Measurements from ENCODE around the gene HSPB1. TPM values are rescaled to one million over a fixed set of nuclear protein-coding genes. Genes with fewer than 3 reads are reported as not detected.
A peak's percentile ranks its signal among the peaks of the same experiment; 100 is the strongest.
"Not testable (repeated sequence)": the region's sequence is repeated elsewhere in the genome, so short reads cannot be mapped to it uniquely, and the experiment has no call there.

HSPB1 gene
- total RNA-seq, 1 donor from 2014 or later: 57.5 TPM

DNA sequence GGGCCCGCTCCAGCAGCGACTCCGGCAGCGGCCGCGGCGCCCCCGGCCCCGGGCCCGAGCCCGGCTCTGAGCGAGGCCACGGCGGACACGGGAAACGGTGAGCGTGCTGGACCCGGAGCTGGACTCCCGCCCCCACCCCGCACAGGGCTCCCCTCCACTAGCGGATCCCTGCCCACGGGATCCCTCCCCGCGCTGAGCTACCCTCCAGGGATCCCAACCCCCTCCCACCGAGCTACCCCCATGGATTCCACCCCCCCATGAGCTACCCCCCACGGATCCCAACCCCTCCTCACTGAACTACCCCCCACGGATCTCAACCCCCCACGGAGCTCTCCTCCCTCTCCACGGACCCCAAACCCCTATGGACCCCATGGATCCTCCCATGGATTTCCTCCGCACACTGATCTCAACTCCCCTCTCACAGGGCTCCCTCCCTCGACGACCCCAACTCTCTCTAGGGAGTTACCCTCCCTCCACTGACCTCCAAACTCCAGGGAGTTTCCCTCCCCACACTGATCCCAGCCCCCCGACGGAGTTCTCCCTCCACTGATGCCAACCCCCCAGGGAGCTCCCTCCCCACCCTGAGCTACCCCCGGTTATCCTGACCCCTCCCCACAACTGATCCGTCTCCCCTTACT, 20.6 kb upstream of the HSPB1 start:
- no peak for DNase-seq (ENCODE audit: low spot score)

DNA sequence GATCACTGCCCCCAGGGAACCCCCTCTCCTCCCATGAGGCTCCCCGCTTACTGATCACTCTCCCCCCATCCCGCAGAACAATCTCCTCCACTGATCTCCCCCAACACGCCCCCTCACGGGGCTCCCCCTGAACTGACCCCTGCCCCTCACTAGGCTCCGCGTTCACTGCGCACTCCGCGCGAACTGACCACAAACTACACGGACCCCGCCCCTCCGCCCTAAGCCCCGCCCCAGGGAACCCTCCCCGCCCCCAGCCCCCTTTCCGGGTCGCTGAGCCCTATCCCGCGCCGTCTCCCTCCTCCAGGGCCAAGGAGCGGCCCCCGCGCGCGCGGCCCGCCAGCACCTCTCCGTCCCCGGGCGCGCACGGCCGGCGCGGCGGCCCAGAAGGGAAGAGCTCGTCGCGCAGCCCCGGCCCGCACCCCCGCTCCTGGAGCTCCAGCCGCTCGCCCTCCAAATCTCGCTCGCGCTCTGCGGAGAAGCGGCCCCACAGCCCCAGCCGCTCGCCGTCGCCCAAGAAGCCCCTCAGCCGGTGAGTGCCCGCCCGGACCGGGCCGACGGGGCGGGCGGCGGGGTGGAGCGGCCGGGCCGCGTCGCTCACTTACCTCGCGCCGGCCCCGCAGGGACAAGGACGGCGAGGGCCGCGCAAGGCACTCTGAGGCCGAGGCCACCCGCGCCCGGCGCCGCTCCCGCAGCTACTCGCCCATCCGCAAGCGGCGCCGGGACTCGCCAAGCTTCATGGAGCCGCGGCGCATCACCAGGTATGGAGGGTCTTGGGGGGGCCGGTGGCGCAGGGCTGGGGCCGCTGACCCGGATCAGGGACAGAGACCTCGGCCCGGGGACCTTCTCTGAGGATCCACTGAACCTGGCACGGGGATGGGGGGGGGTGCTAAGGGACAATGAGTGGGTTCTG, 19.9 kb upstream of the HSPB1 start:
- no peak for DNase-seq (ENCODE audit: low spot score)

DNA sequence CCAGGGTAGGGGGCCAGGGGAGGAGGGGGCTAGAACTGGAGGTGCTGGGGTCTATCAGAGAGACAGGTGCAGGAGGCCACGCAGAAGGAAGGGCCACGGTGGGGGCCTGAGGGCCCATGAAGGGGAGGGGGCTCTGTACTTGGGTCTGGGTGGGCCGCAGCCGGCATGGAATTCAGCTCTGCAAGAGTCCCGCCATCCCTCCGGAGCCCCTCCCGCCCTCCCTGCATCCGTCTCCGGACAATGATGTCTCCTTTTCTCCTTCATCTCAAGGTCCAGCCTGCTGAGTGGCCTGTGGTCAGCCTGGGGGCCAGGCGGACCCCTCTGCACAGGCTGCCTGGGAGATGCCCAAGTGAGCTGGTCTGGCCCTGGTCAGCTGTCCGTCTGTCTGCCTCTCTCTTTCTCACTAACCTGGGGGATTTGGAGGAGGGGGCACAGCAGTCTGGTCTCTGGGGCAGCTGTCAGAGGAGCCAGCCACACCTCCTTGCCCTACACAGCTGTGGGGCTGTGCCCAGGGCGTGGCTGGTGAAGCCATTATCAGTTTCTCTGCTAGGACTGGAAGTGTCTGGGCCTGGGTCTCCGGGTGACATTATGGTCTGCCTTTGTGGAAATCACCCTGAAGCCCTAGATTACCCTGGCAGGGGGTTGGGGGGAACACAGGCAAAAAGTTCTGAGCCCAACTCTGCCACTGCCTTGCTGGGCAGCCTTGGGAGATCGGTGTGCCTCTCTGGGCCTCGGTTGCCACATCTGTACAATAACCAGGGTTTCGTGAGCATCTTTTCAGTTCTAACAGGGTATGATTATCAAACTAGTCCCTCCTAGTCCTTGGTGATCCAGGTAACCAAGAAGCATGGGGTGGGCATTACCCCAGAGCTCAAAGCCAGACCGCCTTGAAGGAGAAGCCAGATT, 19.0 kb upstream of the HSPB1 start:
- no peak for DNase-seq (ENCODE audit: low spot score)

DNA sequence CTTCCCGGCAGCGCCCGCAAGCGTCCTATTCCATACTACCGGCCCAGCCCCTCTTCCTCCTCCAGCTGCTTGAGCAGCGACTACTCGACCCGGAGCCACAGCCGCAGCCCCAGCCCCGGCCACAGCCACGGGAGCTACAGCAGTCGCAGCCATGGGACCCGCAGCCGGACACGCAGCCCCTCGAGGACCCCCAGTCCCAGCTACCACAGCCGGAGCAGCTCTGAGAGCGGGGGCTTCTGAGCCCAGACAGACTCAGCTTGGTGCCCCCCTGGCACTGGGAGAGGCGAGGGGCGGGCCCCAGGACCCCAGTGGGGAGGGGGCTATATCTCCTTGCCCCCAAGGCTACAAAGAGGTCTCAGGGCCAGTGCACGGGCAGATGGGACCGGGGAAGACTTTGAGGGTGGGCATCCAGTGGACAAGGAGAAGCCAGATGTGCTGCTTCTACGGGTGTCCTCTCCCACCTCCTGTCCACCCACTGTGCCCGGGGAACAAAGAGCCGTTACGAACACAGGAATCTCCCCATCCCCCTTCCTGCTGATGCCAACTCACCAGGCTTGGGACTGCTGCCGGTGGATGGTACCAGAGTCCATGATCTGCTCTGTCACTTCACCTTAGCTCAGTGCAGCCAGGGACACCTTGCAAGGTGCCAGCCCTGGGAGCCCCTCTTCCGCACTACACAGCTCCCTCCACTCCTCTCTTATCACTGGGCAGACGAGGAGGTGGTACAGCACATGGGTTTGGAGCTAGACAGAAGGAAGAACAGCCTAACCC, 16.7 kb upstream of the HSPB1 start:
- DNase-seq (ENCODE audit: low spot score): no peak

DNA sequence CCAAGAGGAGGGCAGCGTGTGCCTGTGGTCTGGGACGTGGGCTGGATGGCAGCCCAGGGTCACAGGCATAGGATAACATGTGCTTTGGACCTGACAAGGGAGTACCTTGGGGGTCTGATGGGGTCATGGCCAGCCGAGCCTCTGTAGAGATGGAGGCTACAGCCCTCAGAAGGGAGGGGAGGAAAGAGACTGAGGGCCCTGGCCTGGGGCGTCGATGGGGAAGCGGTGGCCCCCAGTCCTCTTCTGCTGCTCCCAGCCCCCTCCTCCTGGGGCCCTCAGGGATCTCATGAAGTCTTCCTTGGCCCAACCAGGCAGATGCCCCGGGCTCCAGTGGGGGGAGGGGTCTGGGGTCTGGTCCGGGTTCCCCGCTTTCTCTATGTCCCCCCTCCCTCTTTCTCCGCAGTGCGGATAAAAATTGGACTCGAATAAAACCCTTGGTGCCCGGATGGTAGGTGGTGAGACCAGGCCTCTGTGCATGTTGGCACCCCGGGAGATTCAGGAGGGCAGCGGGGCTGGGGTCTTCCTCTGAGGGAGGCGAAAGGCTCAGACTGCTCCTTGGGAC, 15.6 kb upstream of the HSPB1 start:
- DNase-seq (ENCODE audit: low spot score): no peak

DNA sequence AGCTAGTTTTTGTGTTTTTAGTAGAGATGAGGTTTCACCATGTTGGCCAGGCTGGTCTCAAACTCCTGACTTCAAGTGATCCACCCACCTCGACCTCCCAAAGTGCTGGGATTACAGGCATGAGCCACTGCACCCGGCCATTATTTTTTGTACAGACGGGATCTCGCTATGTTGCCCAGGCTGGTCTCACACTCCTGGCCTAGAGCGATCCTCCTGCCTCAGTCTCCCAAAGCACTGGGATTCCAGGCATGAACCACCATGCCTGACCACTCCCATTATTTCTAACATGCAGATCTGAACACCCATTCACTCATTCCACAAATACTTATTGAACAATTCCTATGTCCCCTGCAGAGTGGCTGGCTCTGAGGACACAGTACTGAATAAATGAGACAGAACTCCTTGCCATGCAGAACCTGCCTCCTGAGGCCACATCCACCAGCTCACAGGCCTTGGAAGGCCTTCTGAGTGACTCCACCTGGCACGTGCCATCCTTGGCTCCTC, 11.6 kb upstream of the HSPB1 start:
- not testable (repeated sequence) for DNase-seq (ENCODE audit: low spot score)

DNA sequence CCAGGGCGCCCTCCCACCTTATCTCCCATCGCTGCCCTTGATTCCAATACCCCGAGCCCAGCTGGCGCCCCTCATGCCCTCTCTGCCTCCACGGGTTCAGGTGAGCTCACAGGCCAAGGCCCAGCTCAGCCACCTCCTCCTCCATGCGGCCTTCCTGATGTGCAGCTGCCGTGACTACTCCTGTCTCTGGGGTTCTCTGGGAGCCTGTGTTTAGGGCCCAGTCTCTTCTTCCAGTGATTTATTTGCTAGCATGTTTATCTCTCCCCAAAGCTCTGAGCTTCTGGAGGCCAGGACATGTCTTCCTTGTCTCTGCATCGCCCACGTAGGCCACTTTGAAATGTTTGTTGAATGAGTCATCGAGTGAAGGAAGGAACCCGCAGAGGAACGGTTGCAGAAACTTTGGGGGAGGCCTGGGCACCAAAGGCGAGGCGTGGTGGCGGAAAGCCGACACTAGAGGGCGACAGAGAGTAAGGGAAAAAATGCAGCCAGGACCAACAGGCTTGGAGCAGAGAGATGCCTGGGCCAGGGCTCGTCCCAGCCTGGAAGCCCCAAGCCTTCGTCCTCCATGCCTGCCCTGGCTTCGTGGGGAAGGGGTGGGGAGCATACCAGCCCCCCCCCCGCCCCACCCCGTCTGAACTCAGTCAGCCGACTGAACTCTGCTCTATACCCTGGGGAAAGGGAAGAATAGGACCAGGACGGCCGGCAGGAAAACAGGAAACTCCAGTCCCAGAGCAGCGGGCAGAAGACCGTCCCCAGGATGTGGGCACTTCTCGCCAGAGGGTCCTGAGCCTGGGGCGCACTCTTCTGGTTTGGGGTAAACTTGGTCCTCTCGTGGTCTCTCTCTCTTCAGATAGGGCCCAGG, 10.9 kb upstream of the HSPB1 start:
- DNase-seq (ENCODE audit: low spot score): peak; percentile 98

DNA sequence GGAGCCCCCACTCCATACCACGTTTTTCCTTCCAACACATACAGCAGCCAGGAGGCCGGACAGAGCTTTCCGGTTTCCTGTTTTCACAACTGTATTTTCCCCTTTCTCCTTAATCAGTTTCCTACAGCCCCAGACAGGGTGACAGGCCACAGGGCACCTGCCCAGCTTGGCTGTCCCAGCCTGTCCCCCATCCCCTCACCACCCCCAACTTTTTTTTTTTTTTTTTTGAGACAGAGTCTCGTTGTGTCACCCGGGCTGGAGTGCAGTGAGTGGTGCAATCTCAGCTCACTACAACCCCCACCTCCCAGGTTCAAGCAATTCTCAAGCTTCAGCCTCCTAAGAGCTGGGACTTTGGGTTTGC, 10.3 kb upstream of the HSPB1 start:
- DNase-seq (ENCODE audit: low spot score): peak; percentile 63

DNA sequence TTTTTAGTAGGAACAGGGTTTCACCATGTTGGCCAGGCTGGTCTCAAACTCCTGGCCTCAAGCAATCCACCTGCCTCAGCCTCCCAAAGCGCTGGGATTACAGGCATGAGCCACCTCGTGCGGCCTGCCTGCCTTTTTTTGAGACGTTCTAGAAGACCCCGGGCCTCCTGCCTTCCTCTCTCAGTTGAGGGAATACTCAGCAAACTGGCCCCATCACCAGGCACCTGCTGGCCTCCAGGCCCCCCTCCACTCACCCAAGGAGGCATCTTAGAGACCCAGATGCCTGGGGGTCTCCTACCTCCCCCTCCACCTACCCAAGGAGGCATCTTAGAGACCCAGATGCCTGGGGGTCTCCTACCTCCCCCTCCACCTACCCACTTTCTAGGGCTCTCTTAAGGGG, 9.6 kb upstream of the HSPB1 start:
- not testable (repeated sequence) for DNase-seq (ENCODE audit: low spot score)

DNA sequence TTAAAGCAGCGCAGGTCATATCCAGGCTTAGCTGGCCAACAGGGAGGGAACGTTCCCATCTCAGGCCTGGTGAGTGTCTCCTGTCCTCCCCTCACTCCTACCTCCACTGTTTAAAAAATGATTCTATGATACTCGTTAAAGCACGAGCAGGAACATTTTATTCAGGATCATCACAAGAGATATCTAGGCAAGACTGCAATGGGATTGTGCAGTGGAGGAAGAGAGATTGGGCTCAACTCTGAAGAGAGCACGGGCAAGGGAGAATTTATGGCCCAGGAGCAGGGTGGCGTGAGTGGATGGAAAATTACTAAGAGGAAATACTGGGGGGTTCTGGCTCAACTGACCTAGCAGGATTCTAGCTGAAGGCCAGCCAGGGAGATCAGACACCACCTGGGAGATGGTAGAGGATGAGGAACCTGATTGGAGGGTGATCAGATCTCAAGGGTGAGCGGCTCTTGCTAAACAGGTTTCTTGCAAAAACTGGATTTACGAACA, 9.0 kb upstream of the HSPB1 start:
- DNase-seq (ENCODE audit: low spot score): peak; percentile 48

DNA sequence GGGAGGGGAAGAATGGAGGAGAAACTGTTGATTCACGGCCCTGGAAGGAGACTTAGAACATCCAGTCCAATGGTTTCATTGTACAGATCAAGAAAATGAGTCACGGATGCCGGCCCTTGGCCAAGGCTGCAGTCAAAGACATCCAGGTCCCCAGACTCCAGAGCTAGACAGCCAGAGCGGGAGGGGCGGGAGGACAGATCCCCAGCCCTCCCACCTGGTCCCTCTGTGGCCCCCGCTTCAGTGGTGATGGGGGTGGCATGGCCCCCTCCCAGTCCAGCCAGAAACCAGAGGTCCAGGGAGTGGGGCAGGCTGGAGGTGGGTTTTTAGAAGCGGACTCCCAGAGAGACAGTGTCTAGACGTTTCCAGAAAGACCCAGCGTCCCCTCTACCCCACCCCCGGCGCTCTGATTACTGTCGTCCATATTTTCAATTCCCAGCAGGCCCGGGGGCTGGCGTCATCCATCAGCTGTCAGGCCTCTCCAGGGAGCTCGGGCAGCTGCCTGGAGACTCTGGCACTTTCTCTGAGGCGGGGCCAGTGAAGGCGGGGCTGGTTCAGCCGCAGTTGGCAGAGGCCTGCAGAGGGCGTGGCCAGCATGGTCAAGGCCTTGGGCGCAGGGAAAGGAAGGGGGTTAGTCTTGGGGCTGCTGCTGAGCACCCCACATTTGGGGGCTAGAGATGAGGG, 8.0 kb upstream of the HSPB1 start:
- DNase-seq (ENCODE audit: low spot score): peak; percentile 98

DNA sequence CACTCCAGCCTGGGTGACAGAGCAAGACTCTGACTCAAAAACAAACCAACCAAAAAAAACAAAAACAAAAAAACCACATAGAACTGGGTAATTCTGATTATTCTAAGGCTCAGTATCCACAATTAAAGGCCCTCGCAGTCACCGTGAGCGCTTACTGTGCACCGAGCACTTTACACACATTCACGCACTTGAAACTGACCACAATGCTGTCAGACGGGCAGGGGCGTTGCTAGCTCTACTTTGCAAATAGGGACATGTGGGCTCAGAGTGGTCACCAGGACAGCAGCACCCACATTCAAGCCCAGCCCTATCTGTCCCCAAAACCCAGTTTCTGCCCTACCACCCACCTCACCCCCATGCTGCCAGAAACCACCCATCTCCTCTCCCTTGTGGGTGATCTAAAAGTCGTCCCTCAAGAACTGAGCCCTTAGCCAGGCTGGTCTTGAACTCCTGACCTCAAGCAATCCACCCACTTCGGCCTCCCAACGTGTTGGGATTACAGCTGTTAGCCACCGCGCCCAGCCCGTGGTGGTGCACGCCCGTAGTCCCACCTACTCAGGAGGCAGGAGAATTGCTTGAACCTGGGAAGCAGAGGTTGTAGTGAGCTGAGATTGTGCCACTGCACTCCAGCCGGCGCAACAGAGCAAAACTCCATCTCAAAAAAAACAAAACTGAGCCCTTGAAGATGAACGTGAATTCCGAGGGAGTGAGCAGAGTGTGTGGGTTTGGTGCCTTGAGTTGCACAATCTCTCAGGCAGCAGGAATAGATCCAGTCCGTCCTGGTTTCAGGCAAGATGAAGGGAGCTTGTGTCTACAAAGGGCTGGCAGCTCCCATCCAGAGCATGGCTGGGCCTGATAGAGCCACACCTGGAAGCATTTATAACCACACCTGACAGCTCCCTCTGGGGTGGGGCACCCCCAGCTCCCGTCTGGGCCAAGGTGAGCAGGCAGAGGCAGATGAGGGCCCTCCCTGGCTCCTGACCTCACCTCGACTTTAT, 5.4 kb upstream of the HSPB1 start:
- peak; percentile 95 for DNase-seq (ENCODE audit: low spot score)

DNA sequence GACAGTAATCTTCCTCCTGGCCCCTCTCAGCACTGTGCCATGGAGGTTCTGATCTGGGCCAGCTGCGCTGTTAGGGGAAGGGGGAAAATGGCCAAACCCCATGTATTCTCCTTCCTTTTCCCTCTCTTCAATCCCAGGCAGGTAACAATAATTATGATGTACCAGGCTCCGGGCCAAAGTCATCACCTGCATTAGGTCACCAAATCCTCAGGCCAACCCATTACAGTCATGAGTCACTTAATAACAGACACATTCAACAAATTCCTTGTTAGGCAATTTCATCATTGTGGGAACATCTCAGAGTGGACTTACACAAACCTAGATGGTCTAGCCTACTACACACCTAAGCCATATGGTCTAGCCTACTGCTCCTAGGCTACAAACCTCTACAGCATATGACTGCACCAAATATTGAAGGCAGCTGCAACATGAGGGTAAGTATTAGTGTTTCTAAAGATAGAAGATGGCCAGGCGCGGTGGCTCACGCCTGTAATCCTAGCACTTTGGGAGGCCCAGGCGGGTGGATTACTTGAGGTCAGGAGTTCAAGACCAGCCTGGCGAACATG, 2.2 kb upstream of the HSPB1 start:
- DNase-seq (ENCODE audit: low spot score): peak; percentile 20

DNA sequence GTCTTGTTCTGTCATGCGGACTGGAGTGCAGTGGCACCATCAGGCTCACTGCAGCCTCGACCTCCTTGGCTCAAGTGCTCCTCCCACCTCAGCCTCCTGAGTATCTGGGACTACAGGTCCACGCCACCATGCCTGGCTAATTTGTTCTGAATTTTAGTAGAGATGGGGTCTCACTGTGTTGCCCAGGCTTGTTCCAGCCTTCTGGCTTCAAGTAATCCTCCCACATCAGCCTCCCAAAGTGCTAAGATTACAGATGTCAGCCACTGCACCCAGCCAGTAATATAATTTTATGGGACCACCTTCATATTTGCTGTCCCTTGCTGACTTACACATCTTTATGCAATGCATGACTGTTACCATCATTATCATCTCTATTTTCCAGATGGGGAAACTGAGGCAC, 1.5 kb upstream of the HSPB1 start:
- DNase-seq (ENCODE audit: low spot score): no peak

DNA sequence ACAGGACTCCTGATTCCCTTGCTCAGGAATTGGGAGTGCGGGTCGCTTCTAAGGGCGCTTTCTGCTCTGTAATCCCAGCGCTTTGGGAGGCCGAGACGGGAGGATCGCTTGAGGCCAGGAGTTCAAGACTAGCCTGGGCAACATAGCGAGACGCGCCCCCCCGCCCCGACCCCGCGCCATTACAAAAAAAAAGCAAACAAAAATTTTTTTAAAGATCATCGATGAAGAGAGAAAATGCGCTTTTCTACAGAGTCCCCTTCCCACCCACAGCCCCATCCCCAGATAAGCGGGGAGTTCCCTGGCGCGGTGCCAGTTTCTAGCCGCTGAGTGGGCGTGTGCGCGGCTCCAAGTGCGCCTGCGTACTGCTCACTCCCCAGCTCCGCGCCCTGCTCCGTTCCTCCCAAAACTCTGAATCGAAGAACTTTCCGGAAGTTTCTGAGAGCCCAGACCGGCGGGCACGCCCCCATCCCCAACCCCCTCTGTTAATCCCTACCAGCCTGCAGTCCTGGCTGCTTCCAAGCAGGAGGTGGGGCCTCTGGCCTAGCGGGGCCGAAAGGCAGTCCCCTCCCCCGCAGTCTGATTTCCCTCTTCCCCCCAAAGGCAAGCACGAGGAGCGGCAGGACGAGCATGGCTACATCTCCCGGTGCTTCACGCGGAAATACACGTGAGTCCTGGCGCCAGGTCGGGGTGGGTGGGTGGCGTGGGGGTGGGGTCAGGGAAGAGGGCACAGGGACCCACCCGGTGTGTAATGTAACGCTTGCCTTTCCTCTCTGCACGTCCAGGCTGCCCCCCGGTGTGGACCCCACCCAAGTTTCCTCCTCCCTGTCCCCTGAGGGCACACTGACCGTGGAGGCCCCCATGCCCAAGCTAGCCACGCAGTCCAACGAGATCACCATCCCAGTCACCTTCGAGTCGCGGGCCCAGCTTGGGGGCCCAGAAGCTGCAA, 1.0 kb downstream of the HSPB1 start:
- DNase-seq (ENCODE audit: low spot score): peak; percentile 98

DNA sequence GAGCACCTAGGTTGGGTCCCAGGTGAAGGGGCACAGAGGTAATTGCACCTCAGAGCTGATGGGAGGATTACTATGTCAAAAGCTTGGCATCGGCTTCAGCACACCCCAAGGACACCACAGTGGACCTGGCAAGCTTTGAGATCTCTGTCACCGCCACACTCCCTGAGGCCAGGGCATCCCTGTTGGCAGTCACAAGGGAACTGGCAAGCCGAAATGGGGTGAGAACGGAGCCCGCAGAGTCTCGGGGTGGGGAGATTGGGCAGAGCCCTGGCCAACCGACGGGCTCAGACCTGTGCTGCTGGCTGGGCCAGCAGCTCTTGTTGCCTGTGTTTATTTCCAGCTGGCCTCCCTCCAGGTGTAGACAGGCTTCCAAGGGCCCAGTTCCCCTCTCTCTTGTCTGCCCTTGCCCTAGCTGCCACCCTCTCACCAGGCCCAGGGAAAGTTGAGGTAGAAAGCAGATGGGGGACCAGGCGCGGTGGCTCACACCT, 2.5 kb downstream of the HSPB1 start:
- DNase-seq (ENCODE audit: low spot score): no peak

All from umbilical cord (tissue), 2 donors.